C4-2B (cell line): Measurements from ENCODE around the gene ADISSP.

Experiments
- H3K27ac ChIP-seq: fragments of 450-650 bp; 2 replicates; pipeline ENCODE4 v1.5.1; 2017
- ZFX ChIP-seq: fragments of 450-650 bp; IDR thresholded peaks from 2 replicates; pipeline ENCODE4 v1.6.1; 2017
- TF ChIP-seq, protein P1 (sequence below): fragments of 450-650 bp; conservative IDR thresholded peaks from 2 replicates; pipeline ENCODE4 v1.5.1; 2017; ENCODE audit warnings: mild to moderate bottlenecking

Gene ADISSP

DNA sequence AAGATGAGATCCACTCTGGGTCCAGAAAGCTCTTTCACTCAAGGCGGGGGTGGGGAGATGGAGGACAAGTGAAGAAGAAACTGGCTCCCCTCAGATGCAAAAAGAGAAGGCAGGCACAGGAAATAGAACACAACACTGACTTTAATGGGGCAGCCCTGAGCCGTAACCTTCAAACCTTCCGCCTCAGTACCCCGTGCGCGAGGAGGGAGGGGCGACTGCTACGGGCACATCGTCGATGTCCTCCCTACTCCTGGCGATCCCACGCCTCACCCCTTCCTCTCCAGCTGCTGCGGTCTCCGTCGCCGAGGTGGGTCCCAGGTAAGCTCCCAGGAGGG, 9.8 kb upstream of the ADISSP start:
- H3K27ac ChIP-seq = no peak overlapping the region

DNA sequence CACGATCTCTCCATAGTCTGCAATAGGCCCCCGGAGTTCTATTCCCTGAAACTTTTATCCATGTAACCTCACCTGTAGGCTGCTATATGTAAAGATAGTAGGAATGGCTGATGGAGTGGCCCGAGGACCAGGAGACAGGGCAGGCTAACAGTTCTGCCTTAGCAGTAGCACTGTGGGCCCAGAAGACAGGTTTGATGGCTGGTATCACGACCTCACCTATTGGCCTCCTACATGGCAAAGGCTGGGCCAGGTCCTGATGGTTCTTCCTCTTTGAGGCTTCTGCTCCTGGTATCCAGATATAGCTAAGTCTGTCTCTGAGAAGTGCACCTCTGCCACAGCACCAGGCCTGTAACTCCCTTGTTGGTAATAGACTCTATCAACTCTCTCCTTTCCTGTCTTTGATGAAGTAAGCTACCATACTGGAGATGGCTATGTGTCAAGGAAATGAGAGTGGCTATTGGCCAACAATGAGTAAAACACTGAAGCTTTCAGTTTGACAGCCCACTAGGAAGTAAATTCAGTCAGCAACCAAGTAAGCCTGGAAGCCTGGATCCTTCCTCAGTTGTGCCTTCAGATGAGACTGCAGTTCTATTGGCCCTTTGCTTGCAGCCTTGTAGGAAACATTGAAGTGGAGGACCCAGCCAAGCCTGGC, 8.0 kb upstream of the ADISSP start:
- no peak overlapping the region for H3K27ac ChIP-seq
- TF ChIP-seq, protein P1, sequence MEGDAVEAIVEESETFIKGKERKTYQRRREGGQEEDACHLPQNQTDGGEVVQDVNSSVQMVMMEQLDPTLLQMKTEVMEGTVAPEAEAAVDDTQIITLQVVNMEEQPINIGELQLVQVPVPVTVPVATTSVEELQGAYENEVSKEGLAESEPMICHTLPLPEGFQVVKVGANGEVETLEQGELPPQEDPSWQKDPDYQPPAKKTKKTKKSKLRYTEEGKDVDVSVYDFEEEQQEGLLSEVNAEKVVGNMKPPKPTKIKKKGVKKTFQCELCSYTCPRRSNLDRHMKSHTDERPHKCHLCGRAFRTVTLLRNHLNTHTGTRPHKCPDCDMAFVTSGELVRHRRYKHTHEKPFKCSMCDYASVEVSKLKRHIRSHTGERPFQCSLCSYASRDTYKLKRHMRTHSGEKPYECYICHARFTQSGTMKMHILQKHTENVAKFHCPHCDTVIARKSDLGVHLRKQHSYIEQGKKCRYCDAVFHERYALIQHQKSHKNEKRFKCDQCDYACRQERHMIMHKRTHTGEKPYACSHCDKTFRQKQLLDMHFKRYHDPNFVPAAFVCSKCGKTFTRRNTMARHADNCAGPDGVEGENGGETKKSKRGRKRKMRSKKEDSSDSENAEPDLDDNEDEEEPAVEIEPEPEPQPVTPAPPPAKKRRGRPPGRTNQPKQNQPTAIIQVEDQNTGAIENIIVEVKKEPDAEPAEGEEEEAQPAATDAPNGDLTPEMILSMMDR = no peak
- no peak for TF ChIP-seq ZFX

More for the DNA sequence above, 9.8 kb upstream of the ADISSP start:
- no peak for TF ChIP-seq ZFX
- TF ChIP-seq, protein P1 = no peak

DNA sequence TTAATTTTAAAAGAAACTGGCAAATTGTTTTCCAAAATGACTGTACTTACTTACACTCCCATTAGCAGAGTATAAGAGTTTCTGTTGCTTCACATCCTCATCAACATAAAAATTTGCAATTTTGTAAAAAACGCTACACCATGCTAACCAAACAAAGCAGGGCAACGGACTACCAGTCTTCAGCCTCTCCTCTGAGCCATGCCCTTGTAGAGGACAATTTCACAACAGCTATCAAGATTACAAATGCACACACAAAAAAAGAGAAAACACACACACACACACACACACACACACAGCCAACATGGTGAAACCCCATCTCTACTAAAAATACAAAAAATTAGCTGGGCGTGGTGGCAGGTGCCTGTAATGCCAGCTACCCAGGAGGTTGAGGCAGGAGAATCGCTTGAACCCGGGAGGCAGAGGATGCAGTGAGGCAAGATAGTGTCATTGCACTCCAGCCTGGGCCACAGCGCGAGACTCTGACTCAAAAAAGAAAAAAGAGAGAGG, 4.1 kb upstream of the ADISSP start:
- TF ChIP-seq, protein P1 = no peak
- TF ChIP-seq ZFX = no peak
- H3K27ac ChIP-seq = no peak overlapping the region

DNA sequence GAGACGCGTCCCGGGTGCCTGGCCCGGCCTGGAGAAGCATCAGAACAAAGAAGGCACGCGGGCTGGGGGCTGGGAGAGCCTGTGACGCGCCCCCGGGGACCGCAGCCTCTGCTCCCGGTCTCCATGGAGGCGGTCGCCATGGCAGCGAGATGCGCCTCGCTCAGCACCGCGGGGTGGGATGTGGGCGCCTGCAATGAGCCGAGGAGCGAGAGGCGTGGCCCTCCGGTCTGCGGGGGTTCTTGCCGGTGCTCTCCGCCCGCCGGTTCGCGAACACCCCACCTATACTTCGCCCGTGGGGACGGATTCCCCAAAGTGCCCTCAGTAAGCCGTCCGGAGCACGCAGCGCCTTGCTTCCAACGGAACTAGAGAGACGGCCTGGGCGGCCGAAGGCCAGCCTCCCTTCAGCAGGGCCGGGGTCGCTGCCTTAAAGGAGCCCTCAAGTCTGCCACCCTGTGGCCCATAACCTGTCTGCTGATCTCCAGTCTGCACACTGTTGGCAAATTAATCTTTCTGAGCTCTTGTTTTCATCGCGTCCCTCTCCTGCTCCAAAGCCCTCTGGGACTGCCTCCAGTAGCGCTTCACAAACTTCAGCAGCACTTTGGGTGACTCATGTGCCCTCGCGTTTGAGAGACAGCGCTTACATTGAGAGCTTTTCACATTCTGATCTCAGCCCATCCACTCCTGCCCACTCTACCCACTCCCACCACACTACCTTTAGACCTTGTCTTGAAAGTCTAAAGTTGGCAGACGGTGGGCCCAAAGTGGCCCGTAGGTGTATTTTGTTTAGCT, 983 bp upstream of the ADISSP start:
- TF ChIP-seq ZFX = 0 out of 2 replicates have a peak, but pooled peaks have one; percentile 3
- TF ChIP-seq, protein P1 = no peak; the same call in 1 of the 2 replicates
- H3K27ac ChIP-seq = peak overlapping the region; percentile 75

- peak overlapping the region; percentile 75 for H3K27ac ChIP-seq
- no peak for TF ChIP-seq ZFX
- TF ChIP-seq, protein P1 = no peak
These were observed 485 bp downstream of the ADISSP start for GRCh38 chr20:3767110-3767426.

DNA sequence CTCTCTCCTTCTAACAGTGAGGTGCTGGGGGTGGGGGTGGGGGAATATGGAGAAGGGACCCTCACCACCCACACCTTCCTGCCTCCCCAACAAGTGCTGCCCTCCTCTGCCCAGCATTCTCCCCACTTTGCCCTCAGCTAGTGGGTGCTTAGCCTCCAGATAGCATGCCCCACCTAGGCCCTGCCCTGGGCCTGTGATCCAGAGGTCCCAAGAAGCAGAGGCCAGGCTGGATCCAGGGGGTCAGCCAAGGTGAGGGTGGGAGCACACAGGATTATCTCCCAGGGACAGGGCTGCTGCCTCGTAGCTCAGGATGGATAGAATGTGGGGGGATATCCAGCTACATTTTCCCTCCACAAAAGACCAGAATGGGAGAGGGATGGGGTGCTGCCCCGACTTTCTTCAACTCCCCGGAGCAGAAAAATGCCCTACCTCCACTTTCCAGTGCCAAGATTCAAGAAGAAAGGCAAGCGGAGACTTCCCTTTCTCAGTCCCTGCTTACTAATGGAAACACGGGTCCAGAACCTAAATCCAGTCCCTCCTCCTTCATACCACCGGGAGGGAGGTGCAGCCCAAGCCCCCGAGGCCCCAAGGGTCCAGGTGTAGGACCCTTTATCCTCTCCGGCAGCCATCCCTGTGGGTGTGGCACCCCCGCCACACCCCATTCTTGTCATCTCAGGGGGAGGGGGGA, 987 bp downstream of the ADISSP start:
- peak overlapping the region; percentile 75 for H3K27ac ChIP-seq
- no peak for TF ChIP-seq ZFX
- TF ChIP-seq, protein P1 = no peak
